ENCODE results near the gene CCL27. TPM values are rescaled to one million over a fixed set of nuclear protein-coding genes. Genes with fewer than 3 reads are reported as not detected.

CCL27 gene, protein sequence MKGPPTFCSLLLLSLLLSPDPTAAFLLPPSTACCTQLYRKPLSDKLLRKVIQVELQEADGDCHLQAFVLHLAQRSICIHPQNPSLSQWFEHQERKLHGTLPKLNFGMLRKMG
- not detected for total RNA-seq

DNA sequence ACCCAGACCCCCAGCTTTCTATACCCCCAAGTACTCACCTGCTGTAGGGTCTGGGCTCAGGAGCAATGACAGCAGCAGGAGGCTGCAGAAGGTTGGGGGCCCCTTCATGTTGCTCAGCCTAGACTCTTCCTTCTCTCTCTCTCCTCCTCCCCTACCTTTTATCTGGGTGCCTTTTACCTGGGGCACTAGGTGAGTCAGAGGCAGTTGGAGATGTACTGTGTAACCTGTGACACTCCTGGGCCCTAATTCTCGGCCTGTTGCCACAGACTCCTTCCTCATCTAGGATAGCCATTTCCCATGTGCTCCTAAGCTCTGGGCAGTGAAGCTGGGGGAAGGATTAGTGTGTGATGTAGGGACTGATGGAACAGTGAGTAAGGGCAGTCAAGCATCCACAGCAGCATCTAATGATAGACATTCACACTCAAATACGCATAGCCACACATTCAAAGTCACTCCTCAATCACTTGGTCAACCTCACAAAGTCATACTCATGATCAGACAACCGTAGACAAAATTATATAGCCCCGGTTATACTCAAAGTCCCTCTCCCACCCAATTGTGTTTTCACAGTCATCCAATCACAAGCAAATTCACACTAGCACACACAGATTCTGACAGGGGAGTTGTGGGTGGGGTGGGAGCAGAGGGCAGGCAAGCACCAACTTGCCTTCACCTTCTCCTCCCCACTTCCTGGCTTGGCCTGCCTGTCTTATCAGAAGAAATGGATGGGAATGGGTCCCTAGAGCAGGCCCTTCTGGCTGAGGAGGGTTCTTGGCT is at the start of gene CCL27:
Gene CCL27, minus strand, starts transcription at position 132 of the 777 bp plus-strand sequence. Its CDS starts 24 bp downstream, at position 108.
- DNase-seq = no peak

DNA sequence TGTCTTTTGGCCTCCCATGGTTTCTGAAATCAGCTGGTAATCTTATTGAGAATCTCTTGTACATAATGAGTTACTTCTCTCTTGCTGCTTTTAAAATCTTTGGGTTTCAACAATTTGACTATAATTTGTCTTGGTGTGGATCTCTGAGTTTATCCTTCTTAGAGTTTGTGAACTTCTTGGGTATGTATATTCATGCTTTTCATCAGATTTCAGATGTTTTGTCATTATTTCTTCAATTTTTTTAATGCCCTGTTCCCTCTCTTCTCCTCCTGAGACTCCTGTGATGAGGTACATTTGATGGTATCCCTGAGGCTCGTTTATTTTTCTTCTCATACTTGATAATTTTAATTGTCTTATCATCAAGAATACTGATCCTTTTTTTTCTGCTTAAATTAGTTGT is 49.7 kb upstream of the CCL27 start:
- DNase-seq = no peak

DNA sequence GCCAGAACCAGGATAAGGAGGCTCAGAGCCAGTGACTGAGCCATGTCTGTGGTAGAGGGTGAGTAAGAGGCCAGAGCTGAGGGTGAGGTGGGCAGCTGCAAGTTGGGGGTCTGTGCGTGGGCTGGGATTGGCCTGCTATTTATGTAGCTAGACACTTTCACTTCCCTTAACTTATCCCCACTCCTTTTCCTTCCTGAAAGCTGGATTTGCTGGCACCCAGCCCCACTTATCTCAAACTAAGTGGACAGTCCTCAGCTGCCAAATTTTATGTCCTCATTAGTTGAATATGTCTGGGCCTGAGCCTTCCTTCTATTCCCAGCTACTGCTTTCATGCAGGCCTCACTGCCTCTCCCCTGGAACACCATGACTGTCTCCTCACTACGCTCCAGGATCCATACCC is 47.6 kb upstream of the CCL27 start, which contains the start of gene CCL21:
Gene CCL21, minus strand, starts transcription at position 114 of the 400 bp plus-strand sequence. Its CDS starts 70 bp downstream, at position 44.
- peak; percentile 38 for DNase-seq

DNA sequence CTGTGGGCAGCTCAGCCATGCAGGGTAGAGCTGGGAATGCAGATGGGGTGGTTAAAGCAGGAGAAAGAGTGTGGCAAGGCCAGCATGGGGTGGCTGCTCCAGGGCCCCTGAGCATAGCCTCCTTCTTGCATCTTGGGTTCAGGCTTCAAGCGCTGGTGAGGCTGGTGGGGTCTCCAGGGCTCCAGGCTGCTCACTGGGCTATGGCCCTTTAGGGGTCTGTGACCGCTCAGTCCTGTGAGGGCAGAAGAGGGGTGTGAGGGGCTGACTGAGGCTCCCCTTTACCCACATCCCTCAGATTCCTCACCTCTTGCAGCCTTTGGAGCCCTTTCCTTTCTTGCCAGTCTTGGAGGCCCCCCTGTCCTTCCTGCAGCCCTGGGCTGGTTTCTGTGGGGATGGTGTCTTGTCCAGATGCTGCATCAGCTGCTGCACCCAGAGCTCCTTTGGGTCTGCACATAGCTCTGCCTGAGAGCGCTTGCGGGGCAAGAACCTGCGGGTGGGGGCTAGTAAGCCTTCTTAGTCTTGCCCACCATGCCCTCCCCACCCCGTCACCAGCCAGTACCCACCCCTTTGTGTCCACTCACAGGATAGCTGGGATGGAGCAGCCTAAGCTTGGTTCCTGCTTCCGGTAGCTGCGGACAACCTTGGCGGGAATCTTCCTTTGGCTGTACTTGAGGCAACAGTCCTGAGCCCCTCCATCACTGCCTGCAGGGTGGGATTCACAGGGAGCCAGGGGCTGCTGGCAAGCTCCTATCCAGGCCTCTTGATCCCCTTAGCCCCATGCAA is 46.9 kb upstream of the CCL27 start:
- no peak for DNase-seq

DNA sequence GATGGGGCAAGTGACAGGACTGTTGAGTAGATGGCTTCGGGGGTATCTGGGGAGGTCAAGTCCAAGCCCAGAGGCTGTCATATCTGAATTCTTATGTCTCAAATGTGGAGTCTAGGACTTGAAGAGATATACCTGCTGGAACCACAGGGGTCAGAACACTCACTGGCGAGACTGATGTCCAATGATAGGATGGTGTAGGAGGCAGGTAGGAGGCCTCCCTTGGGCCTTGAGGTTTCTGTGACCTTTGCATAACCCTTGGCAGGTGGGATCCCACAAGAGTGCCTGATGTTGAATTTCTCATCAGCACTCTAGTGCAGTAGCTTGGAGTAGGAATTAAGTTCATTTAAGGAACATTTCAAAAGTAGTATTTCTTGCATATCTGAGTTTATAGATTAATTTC is 44.7 kb upstream of the CCL27 start:
- no peak for DNase-seq

DNA sequence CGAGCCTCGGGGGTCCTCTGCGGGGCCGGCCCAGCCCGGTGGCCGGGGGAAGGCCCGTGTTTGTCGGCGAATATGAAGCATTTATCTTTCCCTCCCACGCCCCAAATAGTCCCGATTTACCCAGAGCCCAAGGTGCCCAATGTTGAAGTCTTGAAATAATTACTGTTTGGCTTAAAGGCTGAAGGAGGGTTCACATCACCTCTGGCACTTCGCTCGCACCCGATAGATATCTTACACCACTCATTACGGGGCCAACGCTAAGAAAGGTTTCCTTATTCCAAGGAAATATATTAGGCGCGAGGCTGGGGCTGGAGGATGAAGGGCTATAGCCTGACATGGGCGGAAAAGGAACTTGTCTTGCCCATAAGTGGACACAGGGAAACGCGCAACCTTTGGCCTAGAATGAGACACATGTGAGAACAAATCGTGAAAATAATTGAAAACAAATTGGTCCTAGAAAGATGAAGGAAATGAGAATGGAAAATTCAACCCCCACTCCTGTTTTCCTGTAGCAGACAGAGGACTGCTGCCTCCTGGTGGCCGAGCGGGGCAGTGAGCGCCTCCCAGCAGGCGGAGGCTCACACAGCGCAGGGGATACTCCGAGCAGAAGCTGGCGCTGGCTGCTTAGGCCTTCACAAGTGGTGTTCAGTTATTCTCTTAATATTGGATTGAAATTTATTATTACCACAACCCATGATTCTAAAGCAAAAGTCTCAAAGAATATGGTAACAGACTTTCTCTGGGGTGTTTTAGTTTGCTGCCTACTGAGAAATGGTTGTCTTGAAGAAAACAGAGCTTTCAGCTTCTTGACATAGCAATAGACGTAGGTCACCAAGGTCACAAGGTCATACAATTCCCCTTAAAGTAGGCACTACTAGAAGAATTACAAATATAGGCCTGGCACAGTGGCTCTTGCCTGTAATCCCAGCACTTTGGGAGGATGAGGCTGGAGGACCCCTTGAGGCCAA is 39.6 kb upstream of the CCL27 start:
- DNase-seq = peak; percentile 89

DNA sequence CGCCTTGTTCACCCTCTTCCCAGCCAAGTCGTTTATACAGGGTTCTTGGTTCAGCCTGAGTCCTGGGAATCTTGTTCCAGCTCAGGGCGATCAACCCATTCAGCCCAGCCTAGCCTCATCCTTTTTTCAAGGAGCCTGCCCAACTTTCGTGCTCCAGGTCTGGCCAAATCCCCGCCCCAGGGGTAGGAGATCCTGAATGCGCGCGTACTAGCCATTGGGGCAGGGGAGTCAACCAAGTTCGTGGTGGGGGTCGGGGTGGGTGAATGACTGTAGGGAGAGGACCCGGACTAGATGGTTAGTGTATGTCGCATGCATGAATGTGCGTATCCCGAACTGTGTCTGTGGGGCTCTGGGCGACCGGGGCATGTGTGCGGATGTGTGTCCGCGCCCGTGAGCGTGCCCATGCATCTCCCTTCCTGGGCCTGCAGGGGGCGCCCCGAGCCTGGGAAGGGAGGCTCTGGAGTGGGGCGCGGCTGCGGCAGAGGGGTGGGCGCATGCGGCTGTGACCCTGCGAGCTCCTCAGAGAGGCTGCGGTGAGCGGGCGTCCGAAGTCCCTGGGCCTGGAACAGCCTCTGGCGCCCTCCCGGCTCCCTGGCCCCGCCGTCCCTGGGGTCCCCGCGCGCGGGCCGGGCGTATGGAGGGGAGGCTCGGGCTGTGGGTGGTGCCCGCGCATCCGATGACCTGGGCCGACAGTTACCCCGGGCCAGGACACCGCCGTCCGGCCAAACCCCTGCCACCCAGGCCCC is 38.7 kb upstream of the CCL27 start:
- peak; percentile 81 for DNase-seq

DNA sequence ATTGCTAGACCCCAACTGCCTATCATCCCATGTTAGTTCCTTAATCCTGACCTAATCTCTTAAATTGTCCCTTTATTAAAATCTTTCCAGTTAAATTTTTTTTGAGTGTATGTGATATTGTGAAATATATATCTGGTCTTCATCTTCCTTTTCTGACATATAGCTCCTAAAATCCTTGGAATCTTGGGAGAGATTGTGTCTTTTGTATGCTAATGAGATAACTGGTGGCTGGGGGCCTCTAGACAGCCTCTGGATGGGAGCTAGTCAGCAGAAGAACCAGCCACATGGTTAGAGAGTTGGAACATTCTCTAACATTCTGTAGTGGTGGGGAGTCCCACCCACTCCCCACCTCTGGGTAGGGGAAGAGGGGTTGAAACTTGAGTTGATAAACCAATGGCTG is 32.4 kb upstream of the CCL27 start:
- no peak for DNase-seq

DNA sequence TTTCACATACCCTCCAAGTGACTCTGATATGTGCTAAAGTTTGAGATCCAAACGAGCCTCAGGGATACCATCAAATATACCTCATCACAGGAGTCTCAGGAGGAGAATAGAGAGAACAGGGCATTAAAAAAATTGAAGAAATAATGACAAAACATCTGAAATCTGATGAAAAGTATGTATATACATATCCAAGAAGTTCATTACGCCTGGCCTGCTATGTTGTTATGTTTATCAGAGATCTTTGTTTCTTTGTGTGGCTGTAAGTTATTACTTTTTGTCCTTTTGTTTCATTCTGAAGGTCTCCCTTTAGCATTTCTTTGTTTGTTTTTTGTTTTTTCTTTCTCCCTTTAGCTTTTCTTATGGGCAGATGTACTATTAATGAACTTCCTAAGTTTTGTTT is 31.1 kb upstream of the CCL27 start:
- no peak for DNase-seq

DNA sequence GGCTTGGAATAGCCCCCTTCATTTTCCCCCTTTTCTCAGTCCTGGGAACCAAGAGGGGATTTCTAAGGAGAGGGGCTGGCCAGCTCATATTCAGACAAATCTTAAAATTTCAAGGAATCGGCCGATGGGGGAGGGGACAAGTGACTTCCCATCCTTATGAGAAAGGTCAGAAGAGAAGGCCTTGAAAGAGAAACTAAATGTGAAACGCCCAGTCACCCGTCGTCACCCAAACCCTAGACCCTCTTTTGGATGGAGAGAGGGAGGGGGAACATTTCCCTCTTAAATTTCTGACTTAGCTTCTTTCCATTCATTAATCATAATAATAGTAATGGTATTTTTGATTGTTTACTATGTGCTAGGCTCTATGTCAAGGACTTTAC is 29.5 kb upstream of the CCL27 start:
- DNase-seq = no peak

DNA sequence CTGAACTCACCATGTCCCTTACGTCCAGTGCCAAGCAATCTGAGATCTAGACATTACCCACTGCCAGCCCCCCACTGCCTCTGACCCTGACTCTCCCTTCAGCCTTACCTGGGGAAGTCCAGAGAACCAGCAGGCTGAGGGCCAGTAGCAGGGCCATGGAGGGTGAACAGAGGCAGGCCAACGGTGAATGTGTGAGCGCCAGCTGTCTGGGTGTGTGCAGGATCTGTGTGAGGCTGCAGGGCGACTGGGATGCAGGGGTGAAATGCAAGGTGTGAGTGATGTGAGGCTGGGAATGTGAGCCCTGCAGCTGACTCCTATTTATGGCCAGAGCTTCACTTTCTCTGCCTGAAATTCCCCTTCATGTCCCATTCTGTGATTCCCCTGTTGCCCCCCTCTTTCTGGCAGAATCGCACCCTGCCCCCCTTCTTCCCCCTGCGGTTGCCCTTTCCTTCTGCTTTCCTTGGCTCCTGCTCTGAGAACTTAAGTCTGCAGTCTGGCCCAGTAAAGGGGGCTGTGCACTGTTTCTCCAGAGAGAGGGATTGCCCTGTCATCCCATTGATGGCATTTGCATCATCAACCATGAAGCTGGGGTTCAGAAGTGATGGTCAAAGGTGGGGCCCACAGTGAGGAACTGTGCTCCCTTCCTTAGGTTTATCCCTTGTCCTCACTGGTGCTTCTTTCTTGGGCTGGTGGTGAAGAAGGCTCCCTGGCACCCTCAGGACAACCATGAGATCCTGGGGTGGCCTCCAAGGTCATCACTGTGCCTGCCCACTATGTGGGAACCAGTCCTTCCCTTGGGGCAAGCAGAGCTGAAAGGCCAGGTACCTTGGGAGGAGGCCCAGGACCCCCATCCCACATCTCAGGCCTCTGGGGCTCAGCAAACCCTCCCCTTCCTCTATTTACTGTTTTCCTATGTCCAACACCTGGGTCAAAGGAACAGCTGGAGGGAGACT is 28.8 kb upstream of the CCL27 start, which contains the start of gene CCL19:
Gene CCL19, minus strand, starts transcription at position 294 of the 953 bp plus-strand sequence. Its CDS starts 137 bp downstream, at position 157.
- no peak for DNase-seq

DNA sequence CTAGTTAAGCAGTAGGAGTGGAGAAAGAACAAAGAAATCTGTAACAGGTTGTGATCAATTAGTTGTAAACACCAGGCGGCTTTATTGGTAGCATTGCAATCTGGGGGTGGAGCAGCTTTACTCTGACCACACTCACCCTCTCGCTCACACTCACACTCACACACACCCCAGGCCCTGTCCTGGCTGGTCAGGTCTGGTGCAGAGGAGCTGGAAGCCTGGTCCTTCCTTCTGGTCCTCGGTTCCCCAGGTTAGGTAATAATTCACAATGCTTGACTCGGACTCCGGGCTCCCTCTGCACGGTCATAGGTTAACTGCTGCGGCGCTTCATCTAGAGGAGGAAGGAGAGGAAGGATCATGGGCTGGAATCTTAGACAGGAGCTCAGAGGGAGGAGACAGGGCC is 27.1 kb upstream of the CCL27 start:
- no peak for DNase-seq

DNA sequence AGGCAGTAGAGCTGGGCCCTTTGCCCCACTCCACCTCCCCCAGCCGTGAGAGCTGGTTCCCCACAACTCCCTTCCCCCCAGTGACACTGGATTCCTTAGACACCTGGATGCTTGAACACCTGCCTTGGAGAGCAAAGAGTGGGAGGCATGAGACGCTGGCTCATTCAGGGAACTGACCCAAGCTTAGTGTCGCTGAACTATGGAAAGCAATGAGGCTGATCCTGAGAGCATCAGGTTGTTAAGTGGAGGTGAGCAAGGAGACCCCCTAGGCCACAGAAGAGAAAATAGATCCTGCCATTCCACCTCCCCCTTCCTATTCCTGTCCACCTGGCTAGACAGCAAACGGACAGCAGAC is 26.6 kb upstream of the CCL27 start:
- no peak for DNase-seq

DNA sequence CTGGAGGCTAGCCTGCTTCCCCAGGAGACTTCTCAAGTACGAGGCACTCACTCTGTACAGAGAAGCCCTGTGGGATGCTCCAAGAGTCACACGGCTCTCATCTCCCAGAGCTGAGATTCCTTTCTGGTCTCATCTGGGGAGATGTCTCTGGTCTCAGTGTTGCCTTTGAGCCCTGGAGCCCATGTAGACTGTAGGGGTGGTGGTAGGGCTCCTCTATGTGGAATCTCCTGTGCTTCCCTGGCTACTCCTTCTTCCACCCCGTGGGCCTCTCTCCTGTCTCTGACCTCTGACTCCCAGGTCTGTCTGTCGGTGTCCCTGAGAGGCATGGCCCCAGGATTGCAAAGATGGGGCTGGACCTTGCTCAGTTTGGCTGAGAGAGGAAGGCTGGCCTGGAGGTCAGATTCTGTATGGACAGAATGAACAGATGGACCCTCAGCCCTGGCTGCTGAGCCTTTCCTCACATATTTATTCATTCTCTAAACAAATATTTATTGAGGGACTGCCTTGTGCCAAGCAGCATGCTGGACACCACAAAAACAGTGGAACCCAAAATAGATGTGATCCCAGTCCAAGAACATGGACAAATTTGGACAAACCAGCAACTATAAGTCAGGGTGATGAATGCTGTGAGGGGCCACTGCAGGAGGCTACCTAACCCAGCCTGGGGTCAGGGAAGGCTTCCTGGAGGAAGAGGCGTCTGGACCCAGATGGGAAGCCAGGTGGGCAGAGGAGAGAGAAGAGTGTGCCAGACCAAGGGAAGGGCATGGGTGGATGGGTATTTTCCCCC is 26.1 kb upstream of the CCL27 start:
- no peak for DNase-seq

DNA sequence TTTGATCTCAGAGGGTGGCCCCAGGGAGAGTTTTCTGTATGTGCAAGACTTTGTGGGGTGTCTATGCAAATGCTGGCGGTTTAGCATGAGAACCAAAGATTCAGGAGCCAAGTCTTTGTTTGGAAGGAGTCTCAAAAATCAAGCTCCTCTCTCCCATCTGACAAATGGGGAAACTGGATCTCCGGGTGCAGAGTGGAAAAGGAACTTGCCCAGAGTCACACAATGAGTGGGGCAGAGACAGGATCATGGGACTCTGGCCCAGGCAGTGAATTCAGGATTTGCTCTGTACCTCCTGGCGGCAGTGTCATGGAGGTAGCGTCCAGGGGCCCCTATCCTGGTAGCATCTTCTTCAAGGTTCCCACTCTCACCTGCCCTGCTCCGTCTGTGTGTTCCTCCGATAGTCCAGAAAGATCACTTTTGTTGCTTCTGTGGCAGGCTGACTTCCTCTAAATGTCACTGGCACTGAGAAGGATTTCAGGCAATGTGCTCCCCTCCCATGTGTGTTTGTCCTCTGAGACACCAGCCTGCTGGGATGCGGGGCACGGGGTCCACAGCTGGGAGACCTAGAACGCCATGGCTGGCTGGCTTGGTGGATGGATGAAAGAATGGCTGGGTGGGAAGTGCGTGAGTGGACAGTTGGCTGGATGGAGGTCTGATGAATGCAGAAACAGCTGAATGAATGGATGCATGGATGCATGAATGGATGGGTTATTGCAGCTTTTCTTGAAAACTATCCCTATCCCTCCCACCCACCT is 25.0 kb upstream of the CCL27 start:
- no peak for DNase-seq

DNA sequence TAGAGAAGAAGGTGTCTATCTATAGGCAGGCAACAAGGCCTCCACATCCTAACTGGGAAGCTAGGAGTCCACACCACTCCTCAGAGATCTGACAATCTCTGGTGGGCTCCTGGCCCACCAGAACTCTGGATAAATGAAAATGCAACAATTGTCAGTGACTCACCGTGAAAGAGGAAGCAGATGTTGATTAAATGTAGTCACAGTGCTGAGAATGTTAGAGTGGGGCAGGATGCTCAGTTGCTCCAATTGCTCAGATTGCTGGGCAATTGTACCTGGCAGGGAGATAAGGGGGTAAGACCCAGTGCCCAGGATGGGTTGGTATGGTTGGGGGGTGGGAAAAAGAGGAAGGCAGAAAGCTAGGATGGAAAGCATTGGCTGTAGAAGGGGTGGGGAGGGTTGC is 24.3 kb upstream of the CCL27 start:
- DNase-seq = no peak

DNA sequence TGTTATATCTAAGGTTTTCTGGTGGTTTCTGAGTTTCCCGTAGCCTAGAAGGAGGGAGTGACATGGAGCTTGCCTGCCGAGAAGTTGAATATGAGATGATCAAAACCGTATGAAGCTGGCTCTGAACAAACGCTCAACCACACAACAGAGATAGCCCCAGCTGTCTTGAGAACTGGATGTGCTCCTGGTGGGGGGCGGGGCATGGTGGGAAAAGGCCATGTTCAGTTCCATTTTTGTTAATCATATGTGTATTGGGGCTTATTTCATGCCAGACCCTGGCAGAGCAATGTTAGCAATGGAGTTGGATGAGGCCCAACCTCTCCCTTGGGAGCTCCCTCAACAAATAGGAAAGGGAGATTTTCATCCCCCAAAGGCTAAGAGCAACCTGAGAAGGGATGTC is 23.8 kb upstream of the CCL27 start:
- DNase-seq = no peak

DNA sequence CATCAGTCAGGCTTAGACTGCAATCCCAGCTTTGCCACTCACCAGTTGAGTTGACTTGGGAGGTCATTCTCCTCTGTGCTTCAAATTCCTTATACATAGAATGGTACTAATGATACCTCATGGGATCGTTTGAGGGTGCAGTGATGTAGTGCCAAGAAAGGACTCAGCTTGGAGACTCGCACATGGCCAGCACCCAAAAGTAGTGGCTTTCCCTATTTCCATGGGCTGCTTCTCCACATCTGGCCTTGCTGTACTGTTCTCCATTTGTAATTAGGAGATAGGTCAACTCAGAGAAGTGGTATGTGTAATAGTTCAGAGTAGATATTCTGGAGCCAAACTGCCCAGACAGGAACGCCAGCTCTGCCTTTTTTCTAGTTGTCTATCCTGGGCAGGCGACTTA is 23.1 kb upstream of the CCL27 start:
- DNase-seq = no peak

DNA sequence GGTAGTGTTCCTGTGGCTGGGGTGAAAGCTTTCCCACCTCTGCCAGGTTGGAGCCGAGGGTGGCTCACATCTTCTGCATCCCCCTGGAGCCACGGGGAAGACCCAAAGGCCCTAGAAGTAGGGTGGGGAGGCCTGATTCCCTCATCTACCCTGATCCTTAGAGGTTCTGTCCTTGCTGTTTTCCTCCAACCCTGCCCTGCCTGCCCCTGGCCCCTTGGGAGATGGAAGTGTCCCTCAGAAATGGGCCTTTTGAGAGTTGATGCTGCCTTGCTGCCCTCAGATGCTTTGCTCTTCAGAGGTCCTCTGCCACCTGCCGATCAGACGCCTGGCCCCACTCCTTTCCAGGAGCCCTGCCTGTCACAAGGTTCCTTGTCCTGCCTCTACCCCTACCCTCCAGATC is 22.4 kb upstream of the CCL27 start:
- DNase-seq = no peak
